HG03025 (cell line): ENCODE measurements around the gene EARS2.
"Not testable (repeated sequence)": the region's sequence is repeated elsewhere in the genome, so short reads cannot be mapped to it uniquely, and the experiment has no call there.

ENCODE experiments used
- ATAC-seq: cut with Tn5 transposase; IDR thresholded peaks from one replicate; pipeline ENCODE4 v1.9.1; 2021; ENCODE audit warnings: mild to moderate bottlenecking, moderate library complexity; ENCODE audit not compliant: unreplicated experiment, low FRiP score

EARS2 gene

GRCh38 chr16:23556881-23557778 lies at the start of gene EARS2, which contains the start of gene UBFD1:
Gene EARS2 (minus strand): TSS chr16:23557350. CDS start chr16:23557343, 7 bp downstream.
Gene UBFD1 (plus strand): TSS chr16:23557727. CDS start chr16:23557743, 16 bp downstream.
- ATAC-seq = peak; percentile 91

- no peak for ATAC-seq
These were observed 40.0 kb upstream of the EARS2 start for GRCh38 chr16:23597003-23597756.

- peak; percentile 81 for ATAC-seq
These were observed 39.0 kb upstream of the EARS2 start, which contains the start of gene NDUFAB1 for GRCh38 chr16:23595951-23596720. Gene NDUFAB1 (minus strand): TSS chr16:23596316. CDS start chr16:23596290, 26 bp downstream.

- ATAC-seq = no peak
These were observed 38.2 kb upstream of the EARS2 start for GRCh38 chr16:23595246-23595950.

- ATAC-seq = no peak
These were observed 37.0 kb upstream of the EARS2 start for GRCh38 chr16:23594186-23594585.

GRCh38 chr16:23590181-23590580 lies 33.0 kb upstream of the EARS2 start:
- no peak for ATAC-seq

GRCh38 chr16:23587726-23588125 lies 30.6 kb upstream of the EARS2 start:
- ATAC-seq = no peak

GRCh38 chr16:23584186-23585076 lies 27.3 kb upstream of the EARS2 start:
- no peak for ATAC-seq

GRCh38 chr16:23583271-23583670 lies 26.1 kb upstream of the EARS2 start:
- not testable (repeated sequence) for ATAC-seq

- ATAC-seq = no peak
These were observed 24.6 kb upstream of the EARS2 start for GRCh38 chr16:23581764-23582163.

- ATAC-seq = no peak
These were observed 23.2 kb upstream of the EARS2 start for GRCh38 chr16:23580391-23580790.

- no peak for ATAC-seq
These were observed 22.2 kb upstream of the EARS2 start for GRCh38 chr16:23579371-23579770.

- ATAC-seq = no peak
These were observed 21.1 kb upstream of the EARS2 start for GRCh38 chr16:23578101-23578830.

- ATAC-seq = no peak
These were observed 20.3 kb upstream of the EARS2 start for GRCh38 chr16:23577493-23577892.

- no peak for ATAC-seq
These were observed 18.7 kb upstream of the EARS2 start for GRCh38 chr16:23575834-23576233.

GRCh38 chr16:23573817-23574216 lies 16.7 kb upstream of the EARS2 start:
- ATAC-seq = no peak

GRCh38 chr16:23572394-23572793 lies 15.2 kb upstream of the EARS2 start:
- ATAC-seq = no peak

- ATAC-seq = no peak
These were observed 14.7 kb upstream of the EARS2 start for GRCh38 chr16:23571895-23572294.
